Measurements from ENCODE around the gene PTGFRN. TPM values are rescaled to one million over a fixed set of nuclear protein-coding genes. Genes with fewer than 3 reads are reported as not detected.

Gene PTGFRN
- polyA plus RNA-seq, 1 donor from 2014 or later: 20.1 TPM

DNA sequence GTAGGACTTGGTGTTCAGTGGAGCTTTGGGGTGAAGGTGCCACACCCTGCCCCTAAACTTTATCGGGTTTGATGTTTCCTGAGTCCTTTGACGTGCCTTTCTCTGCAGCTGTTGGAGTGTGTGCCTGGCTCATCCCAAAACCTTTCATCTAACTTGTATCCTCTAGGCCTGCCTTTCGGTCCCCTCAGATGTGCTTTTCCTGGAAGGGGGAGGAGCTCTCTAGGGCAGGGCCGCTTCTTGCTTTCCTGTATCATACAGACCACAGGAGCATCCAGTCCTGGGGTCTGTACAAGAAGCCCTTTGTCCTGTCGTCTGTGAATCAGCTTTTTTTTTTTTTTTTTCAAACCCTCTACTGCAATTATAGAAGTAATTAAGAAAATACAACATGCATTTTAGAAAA, 35.7 kb downstream of the PTGFRN start:
- H3K9ac ChIP-seq (ENCODE audit: low read length): no peak overlapping the region

DNA sequence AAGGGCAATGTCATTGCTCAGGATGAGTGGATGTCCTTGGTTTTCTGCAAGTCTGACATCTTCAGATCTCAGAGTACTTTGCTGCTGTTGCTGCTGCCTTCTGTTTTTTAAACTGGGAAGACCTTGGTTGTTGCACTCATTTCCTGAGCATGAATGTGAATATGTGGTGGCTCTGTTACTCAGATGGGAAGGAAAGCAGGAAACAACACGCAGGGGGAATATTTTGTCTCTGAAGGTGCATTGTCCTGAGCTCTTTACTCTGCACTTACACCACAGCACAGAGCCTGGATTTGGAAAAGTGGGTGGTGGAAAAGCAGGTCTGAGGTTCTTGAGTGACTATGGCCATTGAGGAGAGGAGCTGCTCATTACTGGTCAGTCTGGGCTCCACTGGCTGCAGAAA, 36.3 kb downstream of the PTGFRN start:
- Histone ChIP-seq H3K27ac (ENCODE audit: low read length) (no peak overlapping the region), H3K9ac (ENCODE audit: low read length) (no peak overlapping the region), H3K4me3 (ENCODE audit: low read length) (no peak overlapping the region), H3K27me3 (ENCODE audit: insufficient read depth, low read depth, low read length) (no peaks in the 10 kb centered on the region), H3K36me3 (ENCODE audit: insufficient read depth, low read length) (no peaks in the 10 kb centered on the region), H2AFZ (ENCODE audit: low read depth, low read length) (no peak overlapping the region), H3K9me3 (ENCODE audit: low read length) (no peaks in the 10 kb centered on the region), H3F3A (ENCODE audit: insufficient read depth, low read length, poor library complexity, severe bottlenecking) (no peaks in the 10 kb centered on the region), H4K20me1 (ENCODE audit: insufficient read depth) (no peaks in the 10 kb centered on the region), H3K4me2 (ENCODE audit: low read length) (no peak overlapping the region), H3K9me2 (ENCODE audit: insufficient read depth, low read length) (no peaks in the 10 kb centered on the region), H3K79me2 (replicated peaks; ENCODE audit: insufficient read depth, low read length) (no peaks in the 10 kb centered on the region)
- TF ChIP-seq TAF1 (IDR thresholded peaks at IDR 0.05; ENCODE audit: low read depth): no peak
- TF ChIP-seq, protein P1, sequence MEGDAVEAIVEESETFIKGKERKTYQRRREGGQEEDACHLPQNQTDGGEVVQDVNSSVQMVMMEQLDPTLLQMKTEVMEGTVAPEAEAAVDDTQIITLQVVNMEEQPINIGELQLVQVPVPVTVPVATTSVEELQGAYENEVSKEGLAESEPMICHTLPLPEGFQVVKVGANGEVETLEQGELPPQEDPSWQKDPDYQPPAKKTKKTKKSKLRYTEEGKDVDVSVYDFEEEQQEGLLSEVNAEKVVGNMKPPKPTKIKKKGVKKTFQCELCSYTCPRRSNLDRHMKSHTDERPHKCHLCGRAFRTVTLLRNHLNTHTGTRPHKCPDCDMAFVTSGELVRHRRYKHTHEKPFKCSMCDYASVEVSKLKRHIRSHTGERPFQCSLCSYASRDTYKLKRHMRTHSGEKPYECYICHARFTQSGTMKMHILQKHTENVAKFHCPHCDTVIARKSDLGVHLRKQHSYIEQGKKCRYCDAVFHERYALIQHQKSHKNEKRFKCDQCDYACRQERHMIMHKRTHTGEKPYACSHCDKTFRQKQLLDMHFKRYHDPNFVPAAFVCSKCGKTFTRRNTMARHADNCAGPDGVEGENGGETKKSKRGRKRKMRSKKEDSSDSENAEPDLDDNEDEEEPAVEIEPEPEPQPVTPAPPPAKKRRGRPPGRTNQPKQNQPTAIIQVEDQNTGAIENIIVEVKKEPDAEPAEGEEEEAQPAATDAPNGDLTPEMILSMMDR (IDR thresholded peaks at IDR 0.05; ENCODE audit: poor library complexity, severe bottlenecking): no peak
- TF ChIP-seq POLR2AphosphoS5 (IDR thresholded peaks at IDR 0.05): no peak
- TF ChIP-seq MXI1 (conservative IDR thresholded peaks at IDR 0.05; ENCODE audit: poor library complexity, severe bottlenecking): no peak
- TF ChIP-seq, protein P2, sequence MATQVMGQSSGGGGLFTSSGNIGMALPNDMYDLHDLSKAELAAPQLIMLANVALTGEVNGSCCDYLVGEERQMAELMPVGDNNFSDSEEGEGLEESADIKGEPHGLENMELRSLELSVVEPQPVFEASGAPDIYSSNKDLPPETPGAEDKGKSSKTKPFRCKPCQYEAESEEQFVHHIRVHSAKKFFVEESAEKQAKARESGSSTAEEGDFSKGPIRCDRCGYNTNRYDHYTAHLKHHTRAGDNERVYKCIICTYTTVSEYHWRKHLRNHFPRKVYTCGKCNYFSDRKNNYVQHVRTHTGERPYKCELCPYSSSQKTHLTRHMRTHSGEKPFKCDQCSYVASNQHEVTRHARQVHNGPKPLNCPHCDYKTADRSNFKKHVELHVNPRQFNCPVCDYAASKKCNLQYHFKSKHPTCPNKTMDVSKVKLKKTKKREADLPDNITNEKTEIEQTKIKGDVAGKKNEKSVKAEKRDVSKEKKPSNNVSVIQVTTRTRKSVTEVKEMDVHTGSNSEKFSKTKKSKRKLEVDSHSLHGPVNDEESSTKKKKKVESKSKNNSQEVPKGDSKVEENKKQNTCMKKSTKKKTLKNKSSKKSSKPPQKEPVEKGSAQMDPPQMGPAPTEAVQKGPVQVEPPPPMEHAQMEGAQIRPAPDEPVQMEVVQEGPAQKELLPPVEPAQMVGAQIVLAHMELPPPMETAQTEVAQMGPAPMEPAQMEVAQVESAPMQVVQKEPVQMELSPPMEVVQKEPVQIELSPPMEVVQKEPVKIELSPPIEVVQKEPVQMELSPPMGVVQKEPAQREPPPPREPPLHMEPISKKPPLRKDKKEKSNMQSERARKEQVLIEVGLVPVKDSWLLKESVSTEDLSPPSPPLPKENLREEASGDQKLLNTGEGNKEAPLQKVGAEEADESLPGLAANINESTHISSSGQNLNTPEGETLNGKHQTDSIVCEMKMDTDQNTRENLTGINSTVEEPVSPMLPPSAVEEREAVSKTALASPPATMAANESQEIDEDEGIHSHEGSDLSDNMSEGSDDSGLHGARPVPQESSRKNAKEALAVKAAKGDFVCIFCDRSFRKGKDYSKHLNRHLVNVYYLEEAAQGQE (IDR thresholded peaks at IDR 0.05; ENCODE audit: borderline replicate concordance): no peak
- TF ChIP-seq EZH2 (IDR thresholded peaks at IDR 0.05; ENCODE audit: borderline replicate concordance, insufficient read depth, low read length, poor library complexity, severe bottlenecking): no peak
- no peak for TF ChIP-seq SMC3 (conservative IDR thresholded peaks at IDR 0.05; ENCODE audit: poor library complexity)
- no peak for TF ChIP-seq EP300 (conservative IDR thresholded peaks at IDR 0.05; ENCODE audit: poor library complexity, severe bottlenecking)
- no peak for TF ChIP-seq RAD21 (conservative IDR thresholded peaks at IDR 0.05)

More for the DNA sequence above, 35.7 kb downstream of the PTGFRN start:
- Histone ChIP-seq H4K20me1 (ENCODE audit: insufficient read depth) (no peaks in the 10 kb centered on the region), H3K9me3 (ENCODE audit: low read length) (no peaks in the 10 kb centered on the region), H3K27me3 (ENCODE audit: insufficient read depth, low read depth, low read length) (no peaks in the 10 kb centered on the region), H3K79me2 (replicated peaks; ENCODE audit: insufficient read depth, low read length) (no peaks in the 10 kb centered on the region), H3K36me3 (ENCODE audit: insufficient read depth, low read length) (no peaks in the 10 kb centered on the region), H3K9me2 (ENCODE audit: insufficient read depth, low read length) (no peaks in the 10 kb centered on the region), H3K27ac (ENCODE audit: low read length) (no peak overlapping the region), H3K4me2 (ENCODE audit: low read length) (no peak overlapping the region), H3K4me3 (ENCODE audit: low read length) (no peak overlapping the region), H2AFZ (ENCODE audit: low read depth, low read length) (no peak overlapping the region), H3F3A (ENCODE audit: insufficient read depth, low read length, poor library complexity, severe bottlenecking) (no peaks in the 10 kb centered on the region)
- TF ChIP-seq, protein P1 (IDR thresholded peaks at IDR 0.05; ENCODE audit: poor library complexity, severe bottlenecking): no peak
- no peak for TF ChIP-seq EZH2 (IDR thresholded peaks at IDR 0.05; ENCODE audit: borderline replicate concordance, insufficient read depth, low read length, poor library complexity, severe bottlenecking)
- no peak for TF ChIP-seq TAF1 (IDR thresholded peaks at IDR 0.05; ENCODE audit: low read depth)
- TF ChIP-seq MXI1 (conservative IDR thresholded peaks at IDR 0.05; ENCODE audit: poor library complexity, severe bottlenecking): no peak
- no peak for TF ChIP-seq EP300 (conservative IDR thresholded peaks at IDR 0.05; ENCODE audit: poor library complexity, severe bottlenecking)
- no peak for TF ChIP-seq RAD21 (conservative IDR thresholded peaks at IDR 0.05)
- TF ChIP-seq, protein P2 (IDR thresholded peaks at IDR 0.05; ENCODE audit: borderline replicate concordance): no peak
- no peak for TF ChIP-seq POLR2AphosphoS5 (IDR thresholded peaks at IDR 0.05)
- TF ChIP-seq SMC3 (conservative IDR thresholded peaks at IDR 0.05; ENCODE audit: poor library complexity): no peak
